Liver (tissue), 9 donors: ENCODE measurements around the gene PARP15. TPM values are rescaled to one million over a fixed set of nuclear protein-coding genes. Genes with fewer than 3 reads are reported as not detected.

Source experiments
- DNase-seq: peaks from one replicate; pipeline ENCODE4 v3.0.0-alpha.2; 2017; ENCODE audit warnings: low spot score
- H3K27ac ChIP-seq, 2 donors: one replicate each; pipeline ENCODE4 v1.7.0; 2013; ENCODE audit warnings: inconsistent platforms in 2 of 2, low read length in 2 of 2, control low read depth in 1 of 2, low read depth in 1 of 2, mild to moderate bottlenecking in 1 of 2
- H3K27me3 ChIP-seq, 4 donors: one replicate each; pipeline versions ENCODE4 v1.6.1 to v1.7.0; 2013; ENCODE audit warnings: low read length in 3 of 4, inconsistent platforms in 1 of 4, mild to moderate bottlenecking in 1 of 4, moderate library complexity in 1 of 4; ENCODE audit not compliant: control insufficient read depth in 4 of 4, insufficient read depth in 4 of 4
- H3K36me3 ChIP-seq, 4 donors: one replicate each; pipeline versions ENCODE4 v1.6.1 to v1.7.0; 2013; ENCODE audit warnings: low read length in 3 of 4, mild to moderate bottlenecking in 3 of 4, low read depth in 1 of 4, moderate library complexity in 1 of 4; ENCODE audit not compliant: control insufficient read depth in 4 of 4, insufficient read depth in 3 of 4
- H3K4me1 ChIP-seq, 4 donors: one replicate each; pipeline versions ENCODE4 v1.6.1 to v1.7.0; 2013; ENCODE audit warnings: low read length in 3 of 4, mild to moderate bottlenecking in 3 of 4, moderate library complexity in 1 of 4; ENCODE audit not compliant: control insufficient read depth in 4 of 4, insufficient read depth in 4 of 4
- H3K4me3 ChIP-seq, 3 donors: one replicate each; pipeline versions ENCODE4 v1.6.1 to v1.7.0; 2013; ENCODE audit warnings: low read length in 3 of 3, control low read depth in 1 of 3, low read depth in 1 of 3, mild to moderate bottlenecking in 1 of 3
- H3K9ac ChIP-seq, 2 donors: one replicate each; pipeline ENCODE4 v1.7.0; 2013; ENCODE audit warnings: low read length in 2 of 2, mild to moderate bottlenecking in 2 of 2, moderate library complexity in 2 of 2, control low read depth in 1 of 2, low read depth in 1 of 2
- H3K9me3 ChIP-seq, 4 donors: one replicate each; pipeline versions ENCODE4 v1.6.1 to v1.7.0; 2013; ENCODE audit warnings: low read length in 3 of 4; ENCODE audit not compliant: control insufficient read depth in 4 of 4
- ATF3 ChIP-seq: IDR thresholded peaks from 2 replicates; pipeline ENCODE4 v1.6.1; 2016; ENCODE audit warnings: antibody characterized with exemption
- CTCF ChIP-seq: fragments of 150-350 bp; IDR thresholded peaks from 2 replicates; pipeline ENCODE4 v1.5.1; 2017; ENCODE audit warnings: improper control_type of control experiment, low read depth, low read length; ENCODE audit not compliant: missing input control
- EGR1 ChIP-seq, 2 donors: IDR thresholded peaks; 2 replicates each; pipeline ENCODE4 v1.6.1; 2016 to 2018; ENCODE audit warnings: antibody characterized with exemption in 2 of 2, low read depth in 2 of 2
- FOXA1 ChIP-seq: IDR thresholded peaks from 2 replicates; pipeline ENCODE4 v1.6.1; 2016; ENCODE audit warnings: antibody characterized with exemption
- FOXA2 ChIP-seq: IDR thresholded peaks from 2 replicates; pipeline ENCODE4 v1.6.1; 2016; ENCODE audit warnings: antibody characterized with exemption
- GABPA ChIP-seq, 2 donors: IDR thresholded peaks in 1 of 2; conservative IDR thresholded peaks in 1 of 2; 2 replicates each; pipeline ENCODE4 v1.6.1; 2016; ENCODE audit warnings: antibody characterized with exemption in 2 of 2, mild to moderate bottlenecking in 1 of 2, moderate library complexity in 1 of 2
- MAX ChIP-seq: IDR thresholded peaks from 2 replicates; pipeline ENCODE4 v1.6.1; 2016; ENCODE audit warnings: antibody characterized with exemption
- NR2F2 ChIP-seq: IDR thresholded peaks from 2 replicates; pipeline ENCODE4 v1.6.1; 2016; ENCODE audit warnings: antibody characterized with exemption
- RAD21 ChIP-seq, 2 donors: IDR thresholded peaks; 2 replicates each; pipeline ENCODE4 v1.6.1; 2016; ENCODE audit warnings: antibody characterized with exemption in 2 of 2, mild to moderate bottlenecking in 2 of 2
- REST ChIP-seq: IDR thresholded peaks from 2 replicates; pipeline ENCODE4 v1.6.1; 2016; ENCODE audit warnings: antibody characterized with exemption, mild to moderate bottlenecking
- RXRA ChIP-seq, 2 donors: IDR thresholded peaks; 2 replicates each; pipeline ENCODE4 v1.6.1; 2017 to 2018; ENCODE audit warnings: antibody characterized with exemption in 2 of 2, mild to moderate bottlenecking in 1 of 2
- SP1 ChIP-seq: IDR thresholded peaks from 2 replicates; pipeline ENCODE4 v1.6.1; 2018; ENCODE audit warnings: antibody characterized with exemption, mild to moderate bottlenecking
- TAF1 ChIP-seq: conservative IDR thresholded peaks from 2 replicates; pipeline ENCODE4 v1.6.1; 2016; ENCODE audit warnings: antibody characterized with exemption, mild to moderate bottlenecking
- YY1 ChIP-seq: IDR thresholded peaks from 2 replicates; pipeline ENCODE4 v1.6.1; 2016; ENCODE audit warnings: antibody characterized with exemption, mild to moderate bottlenecking
- ZBTB33 ChIP-seq: IDR thresholded peaks from 2 replicates; pipeline ENCODE4 v1.6.1; 2016; ENCODE audit warnings: antibody characterized with exemption
- WGBS: extraction: QIAGEN DNeasy Blood & Tissue Kit; methylation state at CpG from one replicate; pipeline ENCODE4 v1.1.7; 2013; 5-methylcytosine and 5-hydroxymethylcytosine counted together
- polyA plus RNA-seq, 2 donors: library from polyadenylated mRNA; stranded (reverse) in 1 of 2; unstranded in 1 of 2; fragments of 200-250 nt in 1 of 2; fragments of >200 nt in 1 of 2; fragmentation: Nextera tagmentation in 1 of 2; extraction: Ambion mirVana in 1 of 2; gene quantifications; one replicate each; pipeline versions ENCODE4 v1.2.1 to v1.2.3, GENCODE V29; 2013 to 2015
- total RNA-seq, 2 donors: library from RNA; depleted of rRNA; stranded (reverse); fragments of >200 nt; gene quantifications; one replicate each; pipeline ENCODE4 v1.2.3, GENCODE V29; 2014
- donor health status: healthy.
- donor health status: healthy.
- donor health status: healthy.
- donor health status: healthy.
- donor health status: healthy.

The PARP15 gene
- total and polyA plus RNA-seq, 4 donors = 0.28 to 3.3 (median 2.5) TPM

- Histone ChIP-seq H3K4me3 (no peak overlapping the region), H3K4me1 (no peaks in the 10 kb centered on the region), H3K9me3 (no peaks in the 10 kb centered on the region), H3K27ac (no peak overlapping the region), H3K27me3 (no peaks in the 10 kb centered on the region), H3K36me3 (no peaks in the 10 kb centered on the region), H3K9ac (no peak overlapping the region)
- 51% methylated on average over 2 of the region's 2 CpGs for WGBS
- no peak for DNase-seq
- TF ChIP-seq MAX (no peak), TAF1 (no peak), RAD21 (IDR thresholded peaks at IDR 0.05) (no peak), REST (no peak), YY1 (no peak), FOXA1 (no peak), SP1 (no peak), EGR1 (IDR thresholded peaks at IDR 0.05; ENCODE audit: low read depth in 2 of 2) (no peak), ATF3 (no peak), RXRA (IDR thresholded peaks at IDR 0.05) (no peak), GABPA (IDR thresholded peaks at IDR 0.05 in 1 of 2, conservative IDR thresholded peaks at IDR 0.05 in 1 of 2) (no peak), ZBTB33 (no peak), CTCF (no peak), FOXA2 (no peak), NR2F2 (no peak)
Measured at GRCh38 chr3:122671553-122671952, 94.1 kb downstream of the PARP15 start.

- Histone ChIP-seq H3K4me1 (peaks cover 0 to 7% (median 4%) of the 10 kb centered on the region in 4 donors), H3K9me3 (no peaks in the 10 kb centered on the region), H3K27me3 (no peaks in the 10 kb centered on the region), H3K27ac (no peak overlapping the region), H3K4me3 (no peak overlapping the region), H3K36me3 (no peaks in the 10 kb centered on the region), H3K9ac (no peak overlapping the region)
- 73% methylated on average over 3 of the region's 3 CpGs for WGBS
- TF ChIP-seq MAX (no peak), NR2F2 (no peak), RAD21 (IDR thresholded peaks at IDR 0.05) (no peak), EGR1 (IDR thresholded peaks at IDR 0.05; ENCODE audit: low read depth in 2 of 2) (no peak), GABPA (IDR thresholded peaks at IDR 0.05 in 1 of 2, conservative IDR thresholded peaks at IDR 0.05 in 1 of 2) (no peak)
- no peak for DNase-seq
Measured at GRCh38 chr3:122674339-122674738, 96.9 kb downstream of the PARP15 start.
